Measurements from ENCODE around the gene SLC39A6.
A peak's percentile ranks its signal among the peaks of the same experiment; 100 is the strongest.
"Not testable (repeated sequence)": the region's sequence is repeated elsewhere in the genome, so short reads cannot be mapped to it uniquely, and the experiment has no call there.

The SLC39A6 gene

DNA sequence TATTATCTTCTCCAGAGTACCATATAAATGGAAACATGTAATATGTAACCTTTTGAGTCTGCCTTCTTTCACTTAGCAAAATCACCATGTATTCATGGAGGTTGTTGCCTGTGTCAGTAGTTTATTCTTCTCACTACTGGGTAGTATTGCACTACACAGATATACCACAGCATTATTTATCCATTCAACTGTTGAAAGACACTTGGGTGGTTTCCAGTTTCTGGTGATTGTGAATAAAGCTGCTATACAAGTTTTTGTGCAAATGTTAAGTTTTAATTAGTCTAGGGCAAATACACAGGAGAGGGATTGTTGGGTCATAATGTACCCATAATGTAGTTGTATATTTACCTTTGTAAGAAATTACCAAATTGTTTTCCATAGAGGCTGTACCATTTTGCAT is 32.2 kb downstream of the SLC39A6 start:
- no peak for DNase-seq

DNA sequence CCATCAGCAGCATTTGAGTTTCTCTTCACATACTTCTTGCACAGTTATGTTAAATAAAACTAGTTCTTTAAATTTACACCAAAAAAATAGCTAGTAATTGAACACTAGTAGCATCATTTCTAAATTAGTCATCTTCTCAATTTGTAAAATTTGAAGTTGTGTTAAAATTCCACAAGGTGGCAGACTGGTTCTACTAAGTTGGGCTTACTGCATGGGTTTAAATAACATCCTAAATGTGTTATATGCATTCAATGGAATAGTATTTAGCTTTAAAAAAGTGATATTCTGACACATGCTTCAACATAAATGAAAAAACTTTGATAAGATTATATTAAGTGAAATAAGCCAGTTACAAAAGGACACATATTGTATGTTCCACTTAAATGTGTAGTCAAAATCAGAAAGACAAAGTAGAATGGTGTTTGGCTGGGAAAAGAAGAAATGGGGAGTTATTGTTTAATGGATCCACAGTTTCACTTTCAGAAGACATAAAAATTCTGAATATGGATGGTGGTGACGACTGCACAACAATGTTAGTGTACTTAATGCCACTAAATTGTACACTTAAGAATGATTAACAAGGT is 33.1 kb downstream of the SLC39A6 start:
- DNase-seq, result peak; percentile 68

DNA sequence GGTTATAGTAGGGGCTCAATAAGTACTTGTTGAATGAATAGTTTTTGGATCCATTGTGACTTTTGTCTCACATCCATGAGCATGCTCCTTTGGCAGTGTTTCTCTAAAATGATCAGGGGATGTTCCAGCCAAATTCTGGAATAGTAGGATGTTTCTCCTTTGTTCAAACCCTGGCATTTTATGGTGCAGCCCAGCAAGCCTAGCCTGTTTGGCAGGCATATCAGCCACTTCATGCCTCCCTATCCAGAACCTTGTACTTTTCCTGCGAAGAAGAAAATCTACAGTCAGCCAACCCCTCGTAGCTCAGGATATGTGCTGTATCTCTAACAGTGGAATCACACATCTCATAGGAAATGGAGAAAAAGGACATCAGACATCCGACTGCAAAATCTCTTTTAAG is 34.7 kb downstream of the SLC39A6 start:
- no peak for DNase-seq

DNA sequence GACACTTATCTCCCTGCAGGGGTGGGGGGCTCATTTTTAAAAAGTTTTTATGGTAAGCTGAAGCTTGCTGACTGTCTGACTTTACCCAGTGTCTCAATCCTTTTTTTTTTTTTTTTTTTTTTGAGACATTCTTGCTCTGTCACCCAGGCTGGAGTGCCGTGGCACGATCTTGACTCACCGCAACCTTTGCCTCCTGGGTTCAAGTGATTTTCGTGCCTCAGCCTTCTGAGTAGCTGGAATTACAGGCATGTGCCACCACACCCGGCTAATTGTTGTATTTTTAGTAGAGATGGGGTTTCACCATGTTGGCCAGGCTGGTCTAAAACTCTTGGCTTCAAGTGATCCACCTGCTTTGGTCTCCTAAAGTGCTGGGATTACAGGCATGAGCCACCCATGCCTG is 37.0 kb downstream of the SLC39A6 start:
- DNase-seq, result not testable (repeated sequence)

DNA sequence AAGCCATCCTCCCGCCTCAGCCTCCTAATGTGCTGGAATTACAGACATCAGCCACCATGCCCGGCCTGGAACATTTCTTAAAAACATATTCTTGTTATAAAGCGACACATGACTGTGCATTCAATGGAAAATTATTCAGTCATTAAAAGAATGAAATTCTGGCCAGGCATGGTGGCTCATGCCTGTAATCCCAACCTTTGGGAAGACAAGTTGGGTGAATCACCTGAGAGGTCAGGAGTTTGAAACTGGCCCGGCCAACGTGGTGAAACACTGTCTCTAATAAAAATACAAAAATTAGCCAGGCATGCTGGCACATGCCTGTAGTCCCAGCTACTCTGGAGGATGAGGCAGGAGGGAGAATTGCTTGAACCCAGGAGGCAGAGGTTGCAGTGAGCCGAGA is 40.1 kb downstream of the SLC39A6 start:
- DNase-seq, result no peak

DNA sequence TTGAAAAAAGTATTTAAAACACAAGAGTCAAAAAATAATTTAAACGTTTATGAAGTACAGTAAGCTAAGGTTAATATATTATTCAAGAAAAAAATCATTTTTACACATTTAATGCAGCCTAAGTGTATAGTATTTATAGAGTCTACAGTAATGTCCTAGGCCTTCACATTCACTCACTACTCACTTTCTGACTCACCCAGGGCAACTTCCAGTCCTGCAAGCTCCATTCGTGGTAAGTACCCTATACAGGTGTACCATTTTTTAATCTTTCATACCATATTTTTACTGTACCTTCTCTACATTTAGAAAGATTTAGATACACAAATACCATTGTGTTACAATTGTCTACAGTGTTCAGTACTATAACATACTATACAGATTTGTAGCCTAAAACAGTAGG is 40.9 kb downstream of the SLC39A6 start:
- DNase-seq, result no peak

DNA sequence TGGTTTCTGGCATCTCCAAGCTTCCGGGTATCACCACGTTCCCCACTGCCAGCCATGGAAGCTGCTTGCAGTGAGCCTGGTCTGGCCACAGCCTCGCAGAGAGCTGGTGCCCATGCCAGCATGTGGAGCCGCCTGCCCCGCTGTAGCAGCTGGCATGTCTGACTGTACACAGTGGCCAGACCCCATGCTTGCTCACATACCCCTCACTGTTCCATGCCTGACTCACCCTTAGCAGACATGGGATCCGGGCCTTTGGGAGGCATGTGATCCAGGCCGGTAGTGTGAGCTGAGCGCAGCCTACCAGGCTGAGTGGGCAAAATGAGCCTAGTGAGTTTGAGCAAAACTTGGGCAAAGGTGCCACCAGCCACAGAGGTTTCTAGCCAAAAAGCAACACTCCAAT is 43.0 kb downstream of the SLC39A6 start:
- DNase-seq, result no peak

DNA sequence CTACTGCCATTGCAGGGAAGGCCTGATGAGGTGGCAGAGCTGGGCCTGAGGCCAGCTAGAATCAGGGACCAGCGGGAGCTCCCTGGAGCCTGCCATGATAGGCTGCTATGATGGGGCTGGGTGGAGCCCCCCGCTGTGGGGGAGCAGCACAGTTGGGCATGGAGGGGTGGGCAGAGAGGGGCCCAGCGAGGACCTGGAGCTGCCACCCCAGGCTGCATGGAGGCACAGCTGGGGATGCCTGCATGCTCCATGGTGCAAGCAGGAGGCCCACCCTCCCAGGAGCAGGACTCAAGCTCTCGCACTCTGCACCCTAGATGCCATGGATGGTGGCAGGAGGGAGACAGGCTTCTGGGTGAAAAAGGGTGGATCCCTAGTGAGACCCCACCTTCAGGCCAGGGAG is 43.9 kb downstream of the SLC39A6 start:
- no peak for DNase-seq

DNA sequence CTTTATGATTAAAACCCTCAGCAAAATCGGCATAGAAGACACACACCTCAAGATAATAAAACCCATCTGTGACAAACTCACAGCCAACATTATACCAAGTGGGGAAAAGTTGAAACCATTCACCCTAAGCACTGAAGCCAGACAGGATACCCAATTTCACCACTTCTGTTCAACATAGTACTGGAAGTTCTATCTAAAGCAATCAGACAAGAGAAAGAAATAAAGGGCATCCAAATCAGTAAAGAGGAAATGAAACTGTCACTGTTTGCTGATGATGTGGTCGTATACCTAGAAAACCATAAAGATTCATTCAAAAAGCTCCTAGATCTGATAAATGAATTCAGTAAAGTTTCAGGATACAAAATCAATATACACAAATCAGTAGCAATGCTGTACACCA is 45.4 kb downstream of the SLC39A6 start:
- no peak for DNase-seq

DNA sequence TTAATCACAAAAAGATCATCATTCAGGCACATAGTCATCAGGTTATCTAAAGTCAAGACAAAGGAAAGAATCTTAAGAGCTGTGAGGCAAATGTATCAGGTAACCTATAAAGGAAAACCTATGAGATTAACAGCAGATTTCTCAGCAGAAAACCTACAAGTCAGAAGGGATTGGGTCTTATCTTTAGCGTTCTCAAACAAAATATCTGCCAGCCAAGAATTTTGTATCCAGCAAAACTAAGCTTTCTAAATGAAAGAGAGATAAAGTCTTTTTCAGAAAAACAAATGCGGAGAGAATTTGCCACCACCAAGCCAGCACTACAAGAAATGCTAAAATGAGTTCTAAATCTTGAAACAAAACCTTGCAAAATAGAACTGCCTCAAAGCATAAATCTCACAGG is 48.0 kb downstream of the SLC39A6 start:
- not testable (repeated sequence) for DNase-seq

DNA sequence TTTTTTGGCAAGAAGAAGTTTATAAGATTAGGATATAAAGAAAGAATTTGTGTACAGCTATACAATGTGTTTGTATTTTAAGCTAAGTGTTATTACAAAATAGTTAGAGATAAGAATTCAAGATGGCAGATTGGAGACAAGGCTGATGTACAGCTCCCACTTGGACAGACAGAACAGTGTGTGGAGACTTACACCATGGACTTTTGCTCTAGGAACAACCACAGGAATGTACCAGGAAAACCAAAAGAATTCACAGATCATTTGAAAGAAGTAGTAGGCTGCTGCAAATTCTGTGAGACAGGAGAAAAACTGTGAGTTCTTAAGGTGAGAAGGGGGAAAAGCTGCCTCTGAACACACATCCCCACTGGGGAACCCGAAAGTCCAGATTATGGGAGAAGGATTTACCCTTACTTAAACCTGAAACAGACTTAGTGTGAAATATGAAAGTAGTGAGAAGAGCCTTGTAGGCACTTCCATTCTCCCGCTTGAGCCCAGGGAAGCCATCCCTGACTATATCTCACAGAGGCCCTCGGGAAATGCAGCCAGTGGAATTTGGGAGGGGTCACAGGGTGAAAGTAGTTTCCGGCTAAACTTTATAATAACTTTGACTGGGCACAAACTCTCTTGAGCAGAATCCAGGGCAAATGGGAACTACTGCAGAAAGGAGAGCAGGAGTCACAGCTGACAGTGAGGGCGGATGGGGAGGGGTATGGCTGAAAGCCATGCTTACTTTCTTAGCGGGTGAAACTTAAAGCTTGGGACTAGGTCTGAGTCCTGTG is 50.2 kb downstream of the SLC39A6 start:
- DNase-seq, result peak; percentile 72

DNA sequence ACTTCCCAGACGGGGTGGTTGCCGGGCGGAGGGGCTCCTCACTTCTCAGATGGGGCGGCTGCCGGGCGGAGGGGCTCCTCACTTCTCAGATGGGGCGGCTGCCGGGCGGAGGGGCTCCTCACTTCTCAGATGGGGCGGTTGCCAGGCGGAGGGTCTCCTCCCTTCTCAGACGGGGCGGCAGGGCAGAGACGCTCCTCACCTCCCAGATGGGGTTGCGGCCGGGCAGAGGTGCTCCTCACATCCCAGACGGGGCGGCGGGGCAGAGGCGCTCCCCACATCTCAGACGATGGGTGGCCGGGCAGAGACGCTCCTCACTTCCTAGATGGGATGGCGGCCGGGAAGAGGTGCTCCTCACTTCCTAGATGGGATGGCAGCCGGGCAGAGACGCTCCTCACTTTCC is 51.4 kb downstream of the SLC39A6 start:
- DNase-seq, result not testable (repeated sequence)

DNA sequence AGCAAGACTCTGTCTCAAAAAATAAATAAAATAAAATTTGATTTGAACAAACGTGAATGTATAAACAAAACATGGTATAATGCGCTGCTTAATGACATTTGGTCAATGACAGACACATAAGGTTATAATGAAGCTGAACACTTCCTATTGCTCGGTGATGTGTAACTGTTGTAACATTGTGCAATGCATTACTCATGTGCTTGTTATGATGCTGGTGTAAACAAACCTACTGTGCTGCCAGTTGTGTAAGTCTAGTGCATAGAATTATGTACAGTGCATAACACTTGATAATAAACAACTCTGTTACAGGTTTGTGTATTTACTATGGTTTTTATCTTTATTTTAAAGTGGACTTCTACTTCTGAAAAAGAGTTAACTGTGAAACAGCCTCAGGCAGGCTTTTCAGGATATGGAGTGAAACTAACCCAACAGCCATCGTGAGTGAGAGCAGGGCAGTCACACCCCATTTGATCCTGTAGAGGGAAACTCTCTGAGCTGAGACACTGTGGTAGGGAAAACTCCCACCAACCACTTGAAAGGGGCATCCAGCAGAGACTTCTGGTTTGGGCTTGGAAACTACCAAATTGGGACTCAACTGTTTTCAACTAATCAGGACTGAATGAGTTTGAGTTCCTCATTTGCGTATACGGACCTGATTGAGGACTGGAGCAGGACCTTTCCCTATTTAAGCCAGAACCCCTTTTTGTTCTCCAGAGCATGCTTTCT is 53.1 kb downstream of the SLC39A6 start:
- DNase-seq, result peak; percentile 55

DNA sequence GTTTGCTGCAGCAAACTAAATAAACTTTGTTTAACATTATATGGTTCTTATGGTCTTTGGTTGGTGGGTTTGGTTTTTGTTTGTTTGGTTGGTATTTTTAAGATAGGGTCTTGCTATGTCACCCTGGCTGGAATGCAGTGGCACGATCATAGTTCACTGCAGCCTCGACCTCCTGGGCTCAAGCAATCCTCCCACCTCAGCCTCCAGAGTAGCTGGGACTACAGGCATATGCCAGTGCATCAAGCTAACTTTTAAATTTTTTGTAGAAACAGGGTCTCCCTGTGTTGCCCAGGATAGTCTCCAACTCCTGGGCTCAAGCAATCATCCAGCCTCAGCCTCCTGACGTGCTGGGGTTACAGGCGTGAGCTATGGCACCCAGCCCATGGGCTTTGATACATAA is 54.7 kb downstream of the SLC39A6 start:
- DNase-seq, result no peak

DNA sequence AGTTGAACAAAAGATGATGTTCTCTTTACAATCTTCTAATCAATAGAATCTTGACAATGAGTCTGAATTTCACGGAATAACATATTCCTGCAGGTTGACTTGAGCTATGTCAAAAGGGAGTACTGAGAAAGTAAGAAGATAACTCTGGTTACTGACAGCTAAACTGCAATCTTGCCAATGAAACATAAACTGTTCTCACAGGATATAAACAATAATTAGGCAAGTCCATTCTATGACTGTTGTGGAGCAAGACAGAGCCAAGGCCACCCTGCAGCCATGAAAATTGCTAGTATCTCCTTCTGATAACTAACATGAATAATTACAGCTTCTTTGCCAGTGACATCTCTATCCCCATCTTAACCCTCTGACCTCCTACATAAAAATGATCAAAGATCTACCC is 55.5 kb downstream of the SLC39A6 start:
- no peak for DNase-seq

DNA sequence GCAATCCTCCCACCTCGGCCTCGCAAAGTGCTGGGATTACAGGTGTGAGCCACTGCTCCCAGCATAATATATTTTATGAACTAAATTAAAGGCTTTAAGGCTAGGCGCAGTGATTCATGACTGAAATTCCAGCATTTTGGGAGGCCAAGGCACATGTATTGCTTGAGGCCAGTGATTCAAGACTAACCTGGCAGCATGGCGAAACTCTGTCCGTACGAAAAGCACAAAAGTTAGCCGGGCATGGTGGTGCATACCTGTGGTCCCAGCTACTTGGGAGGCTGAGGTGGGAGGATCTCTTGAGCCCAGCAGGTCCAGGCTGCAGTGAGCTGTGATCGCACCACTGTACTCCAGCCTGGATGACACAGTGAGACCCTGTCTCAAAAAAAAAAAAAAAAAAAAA is 56.7 kb downstream of the SLC39A6 start:
- not testable (repeated sequence) for DNase-seq

DNA sequence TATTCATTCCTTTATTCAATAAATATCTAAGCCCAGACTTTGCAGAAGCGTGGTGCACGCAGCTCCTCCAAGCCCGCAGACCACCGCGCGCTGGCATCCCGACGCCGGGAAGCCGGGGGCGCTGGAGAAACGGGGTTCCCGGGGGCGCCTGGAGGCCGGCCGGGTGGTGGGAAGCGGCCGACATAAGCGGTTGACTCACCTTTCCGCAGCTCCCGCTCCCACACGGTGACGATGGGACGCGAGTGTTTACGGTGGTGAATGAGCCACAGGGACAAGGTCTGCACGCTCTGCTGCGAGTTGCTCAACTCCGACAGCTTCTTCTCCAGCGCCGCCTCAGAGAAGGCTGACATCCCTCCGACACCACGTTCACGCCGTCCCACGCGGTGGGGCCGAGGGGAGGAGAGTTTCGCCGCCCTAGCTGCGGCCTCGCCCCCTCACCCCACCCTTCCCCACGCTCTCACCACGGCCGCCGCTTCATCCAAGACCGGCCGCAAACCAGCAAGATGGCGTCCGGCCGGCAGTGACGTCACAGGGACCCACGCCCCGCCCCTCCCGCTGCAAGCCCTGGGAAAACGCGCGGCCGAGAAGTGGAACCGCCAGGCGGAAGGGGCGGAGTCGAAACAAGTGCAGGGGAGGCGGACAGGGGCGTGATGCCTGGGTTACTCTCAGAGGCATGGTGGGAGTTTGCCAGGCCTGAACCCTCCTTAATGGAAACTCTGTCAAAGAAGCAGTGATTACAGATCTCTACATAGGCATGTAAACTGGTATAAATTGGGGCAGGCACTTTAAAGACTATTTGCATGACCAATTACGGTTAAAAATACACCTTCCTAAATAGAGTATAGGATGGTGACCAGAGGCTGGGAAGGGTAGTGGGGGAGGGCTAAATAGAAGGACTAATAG is 61.8 kb downstream of the SLC39A6 start, which contains the start of gene RPRD1A:
TSS of gene RPRD1A (minus strand) at position 505 of the 903 bp plus-strand sequence. CDS start at position 350, 155 bp downstream.
- DNase-seq, result peak; percentile 92

DNA sequence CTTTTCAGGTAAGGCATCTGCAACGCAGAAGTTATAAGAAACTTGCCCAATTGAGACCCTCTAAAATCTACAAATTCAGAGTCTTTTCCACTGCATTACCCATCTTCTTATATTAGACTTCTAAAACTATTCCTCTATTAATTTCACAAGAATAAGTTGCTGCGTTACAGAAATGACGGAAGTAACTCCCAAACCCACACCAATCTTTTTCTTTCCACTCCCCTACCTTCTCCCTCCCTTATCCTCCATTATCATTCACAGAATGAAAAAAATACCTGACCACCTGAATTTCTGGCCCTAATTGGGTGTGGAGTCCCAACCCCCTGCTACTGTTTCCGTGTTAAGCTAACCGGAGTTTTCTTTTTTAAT is 62.5 kb downstream of the SLC39A6 start:
- no peak for DNase-seq

DNA sequence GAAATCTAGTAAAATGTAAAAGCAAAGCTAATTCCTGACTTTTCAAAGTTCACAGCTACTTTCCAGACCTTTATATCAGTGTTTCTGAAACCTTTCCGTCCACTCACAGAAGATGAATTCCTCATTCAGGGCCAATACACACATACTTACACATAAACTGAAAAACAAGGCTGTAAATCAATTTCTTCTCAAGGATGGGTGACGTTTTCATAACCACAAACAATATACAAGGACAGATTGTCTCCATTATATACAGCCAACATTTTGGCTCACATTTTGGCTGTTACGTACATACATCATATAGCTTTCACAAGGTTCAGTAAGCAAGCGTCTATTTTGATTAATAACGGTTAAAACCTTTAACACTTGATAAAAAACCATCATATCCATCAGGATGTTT is 63.1 kb downstream of the SLC39A6 start:
- peak; percentile 58 for DNase-seq

DNA sequence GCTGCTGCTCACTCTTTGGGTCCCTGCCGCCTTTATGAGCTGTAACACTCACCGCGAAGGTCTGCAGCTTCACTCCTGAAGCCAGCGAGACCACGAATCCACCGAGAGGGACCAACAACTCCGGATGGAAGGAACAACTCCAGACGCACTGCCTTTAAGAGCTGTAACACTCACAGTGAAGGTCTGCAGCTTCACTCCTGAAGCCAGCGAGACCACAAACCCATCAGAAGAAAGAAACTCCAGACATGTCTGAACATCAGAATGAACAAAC is 64.4 kb downstream of the SLC39A6 start:
- not testable (repeated sequence) for DNase-seq

DNA sequence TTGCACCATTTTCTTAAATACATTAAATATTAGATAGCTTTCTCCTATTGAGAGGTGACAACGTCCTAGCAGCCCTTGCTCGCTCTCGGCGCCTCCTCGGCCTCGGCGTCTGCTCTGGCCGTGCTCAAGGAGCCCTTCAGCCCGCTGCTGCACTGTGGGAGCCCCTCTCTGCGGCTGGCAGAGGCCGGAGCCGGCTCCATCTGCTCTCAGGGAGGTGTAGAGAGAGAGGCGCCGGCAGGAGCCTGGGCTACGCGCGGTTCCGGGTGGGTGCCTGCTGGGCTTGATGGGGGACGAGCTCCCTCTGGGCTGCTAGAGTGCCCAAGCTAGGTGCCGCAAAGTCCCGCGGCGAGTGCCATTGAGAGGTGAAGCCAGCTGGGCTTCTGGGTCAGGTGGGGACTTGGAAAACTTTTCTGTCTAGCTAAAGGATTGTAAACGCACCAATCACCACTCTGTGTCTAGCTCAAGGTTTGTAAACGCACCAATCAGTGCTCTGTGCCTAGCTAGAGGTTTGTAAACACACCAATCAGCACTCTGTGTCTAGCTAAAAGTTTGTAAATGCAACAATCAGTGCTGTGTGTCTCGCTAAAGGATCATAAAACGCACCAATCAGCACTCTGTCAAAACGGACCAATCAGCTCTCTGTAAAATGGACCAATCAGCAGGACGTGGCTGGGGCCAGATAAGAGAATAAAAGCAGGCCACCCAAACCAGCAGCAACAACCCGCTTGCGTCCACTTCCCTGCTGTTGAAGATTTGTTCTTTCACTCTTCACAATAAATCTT is 64.9 kb downstream of the SLC39A6 start:
- DNase-seq, result no peak

DNA sequence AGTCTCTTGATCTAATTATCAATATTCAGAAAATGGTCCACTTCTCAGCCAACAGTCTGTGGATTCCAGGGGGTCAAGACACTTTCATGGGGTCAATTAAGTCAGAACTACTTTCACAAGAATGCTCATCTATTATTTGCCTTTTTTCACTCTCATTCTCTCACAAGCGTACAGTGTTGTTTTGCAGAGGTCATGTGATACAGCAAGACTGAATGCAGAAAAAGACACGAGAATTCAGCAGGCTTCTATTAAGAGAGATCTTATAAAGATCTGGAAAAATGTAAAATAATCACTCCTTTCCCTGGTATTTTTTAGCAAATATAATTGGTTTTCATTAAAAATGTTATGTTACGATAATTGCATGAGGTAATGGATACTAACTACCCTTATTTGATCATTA is 70.5 kb downstream of the SLC39A6 start:
- DNase-seq, result no peak

Data from fibroblast of skin of abdomen (primary cell).